Medulla oblongata (tissue), 1 donor: ENCODE data around the gene HYCC2.
"Not testable (repeated sequence)": the region's sequence is repeated elsewhere in the genome, so short reads cannot be mapped to it uniquely, and the experiment has no call there.

ENCODE experiments used
- DNase-seq: peaks from one replicate; pipeline ENCODE4 v3.0.0-alpha.2; 2015; ENCODE audit errors: extremely low spot score

Gene HYCC2

DNA sequence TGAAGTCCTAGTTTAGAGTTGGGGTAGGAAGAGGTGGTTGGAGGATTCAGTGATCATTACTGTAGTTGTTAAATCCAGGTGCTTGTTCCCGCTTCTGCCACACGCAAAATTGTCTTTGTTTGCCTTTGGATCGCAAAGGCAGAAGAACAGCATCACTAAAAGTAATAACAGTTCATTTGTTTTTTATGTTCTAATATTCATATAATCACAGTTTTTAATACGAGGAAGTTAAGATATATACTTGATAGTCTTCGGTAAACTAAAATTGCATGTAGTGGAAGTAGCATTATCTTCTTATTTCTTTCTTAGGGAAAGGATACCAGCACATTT lies 695 bp upstream of the HYCC2 start:
- DNase-seq: no peak

DNA sequence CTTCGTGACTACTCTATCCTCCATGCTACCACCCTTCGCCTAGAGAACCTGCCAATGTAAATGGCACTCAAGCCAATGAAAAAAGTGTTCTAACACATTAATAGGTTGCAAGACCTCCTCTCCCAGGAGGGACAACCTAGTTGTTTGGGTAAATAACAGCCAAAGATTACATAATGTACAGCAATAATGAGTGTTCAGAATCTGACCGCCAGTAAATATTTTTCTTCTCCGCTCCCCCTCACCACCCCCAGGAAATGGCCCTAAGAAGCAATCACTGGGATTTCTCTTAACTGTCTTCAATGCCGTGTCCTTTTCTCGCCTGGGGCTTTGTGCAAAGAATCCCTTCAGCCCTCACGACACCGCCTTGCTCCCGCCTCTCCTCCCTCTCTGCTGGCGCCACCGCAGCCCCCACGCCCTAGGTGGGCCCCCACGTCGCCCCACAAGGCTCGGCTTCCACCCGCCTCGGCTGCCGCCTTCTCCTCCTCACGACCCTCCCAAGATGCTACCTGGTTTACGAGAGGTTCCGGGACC lies 458 bp downstream of the HYCC2 start:
- DNase-seq: peak; percentile 8

DNA sequence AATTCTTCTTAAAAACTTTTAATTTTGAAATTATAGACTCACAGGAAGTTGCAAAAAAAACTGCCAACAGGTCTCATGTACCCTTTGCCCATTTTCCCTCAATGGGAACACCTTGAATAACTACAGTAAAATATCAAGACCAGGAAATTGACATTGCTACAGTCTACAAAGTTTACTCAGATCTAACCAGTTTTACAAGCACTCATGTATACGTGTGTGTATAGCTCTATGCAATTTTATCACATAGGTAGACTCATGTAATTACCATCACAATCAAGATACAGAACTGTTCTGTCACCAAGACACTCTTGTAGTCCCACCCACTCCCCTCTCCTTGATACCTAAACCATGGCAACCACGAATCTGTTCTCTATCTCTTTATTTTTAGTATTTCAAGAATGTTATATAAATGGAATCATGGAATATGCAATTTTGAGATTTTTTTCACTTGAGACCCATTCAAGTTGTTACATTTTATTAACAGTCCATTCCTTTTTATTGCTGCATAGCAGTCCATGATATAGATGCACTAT lies 6.6 kb downstream of the HYCC2 start:
- DNase-seq: no peak

DNA sequence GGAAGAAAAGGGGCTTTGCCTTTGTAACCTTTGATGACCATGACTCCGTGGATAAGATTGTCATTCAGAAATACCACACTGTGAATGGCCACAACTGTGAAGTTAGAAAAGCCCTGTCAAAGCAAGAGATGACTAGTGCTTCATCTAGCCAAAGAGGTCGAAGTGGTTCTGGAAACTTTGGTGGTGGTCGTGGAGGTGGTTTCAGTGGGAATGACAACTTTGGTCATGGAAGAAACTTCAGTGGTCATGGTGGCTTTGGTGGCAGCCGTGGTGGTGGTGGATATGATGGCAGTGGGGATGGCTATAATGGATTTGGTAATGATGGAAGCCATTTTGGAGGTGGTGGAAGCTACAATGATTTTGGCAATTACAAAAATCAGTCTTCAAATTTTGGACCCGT lies 8.0 kb downstream of the HYCC2 start:
- not testable (repeated sequence) for DNase-seq

DNA sequence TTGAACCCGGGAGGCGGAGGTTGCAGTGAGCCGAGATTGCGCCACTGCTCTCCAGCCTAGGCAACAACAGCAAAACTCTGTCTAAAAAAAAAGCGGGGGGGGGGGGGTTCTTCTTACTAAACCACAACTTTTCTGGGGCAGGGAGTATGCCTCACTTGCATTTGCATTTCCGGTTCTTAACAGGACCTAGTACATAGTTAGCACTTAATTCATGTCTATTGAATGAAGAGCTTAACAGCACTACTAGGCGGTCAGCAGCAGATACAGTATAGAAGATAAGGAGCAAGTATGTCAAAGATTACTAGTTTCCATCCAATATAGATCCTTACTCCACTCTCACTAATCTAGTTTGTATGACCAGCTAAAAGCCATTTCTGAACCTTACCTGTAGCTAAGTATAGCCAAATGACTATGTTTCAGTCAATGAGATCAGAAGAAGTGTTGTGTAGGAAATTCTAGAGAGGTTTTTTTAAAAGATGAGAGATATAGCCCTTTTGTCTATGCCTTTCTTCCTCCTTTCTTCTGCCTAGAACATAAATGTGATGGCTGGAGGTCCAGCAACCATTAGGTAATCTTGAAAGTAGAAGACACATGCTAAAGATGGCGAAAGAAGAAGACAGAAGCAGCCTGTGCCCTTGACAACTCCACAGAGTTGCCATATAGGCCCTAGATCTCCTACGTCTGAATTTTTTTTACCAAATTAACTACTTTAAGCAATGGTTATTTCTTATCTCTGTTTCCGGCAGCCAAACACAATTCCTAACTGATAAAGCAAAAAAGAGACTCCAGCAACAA lies 11.3 kb downstream of the HYCC2 start:
- DNase-seq: no peak

DNA sequence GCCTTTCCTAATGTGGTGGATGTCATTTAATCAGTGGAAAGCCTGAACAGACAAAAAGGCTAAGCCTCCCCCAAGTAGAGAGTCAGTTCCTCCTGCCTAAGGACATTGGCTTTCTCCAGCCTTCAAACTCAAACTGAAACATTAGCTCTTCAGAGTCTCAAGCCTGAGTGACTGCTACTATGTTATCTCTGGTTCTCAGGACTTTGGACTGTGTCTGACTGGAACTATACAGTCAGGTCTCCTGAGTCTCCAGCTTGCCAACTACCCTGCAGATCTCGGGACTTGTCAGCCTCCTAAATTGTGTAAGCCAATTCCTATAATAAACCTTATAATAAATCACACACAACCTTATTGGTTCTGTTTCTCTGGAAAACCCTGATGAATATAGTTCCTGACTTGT lies 12.6 kb downstream of the HYCC2 start:
- DNase-seq: no peak

DNA sequence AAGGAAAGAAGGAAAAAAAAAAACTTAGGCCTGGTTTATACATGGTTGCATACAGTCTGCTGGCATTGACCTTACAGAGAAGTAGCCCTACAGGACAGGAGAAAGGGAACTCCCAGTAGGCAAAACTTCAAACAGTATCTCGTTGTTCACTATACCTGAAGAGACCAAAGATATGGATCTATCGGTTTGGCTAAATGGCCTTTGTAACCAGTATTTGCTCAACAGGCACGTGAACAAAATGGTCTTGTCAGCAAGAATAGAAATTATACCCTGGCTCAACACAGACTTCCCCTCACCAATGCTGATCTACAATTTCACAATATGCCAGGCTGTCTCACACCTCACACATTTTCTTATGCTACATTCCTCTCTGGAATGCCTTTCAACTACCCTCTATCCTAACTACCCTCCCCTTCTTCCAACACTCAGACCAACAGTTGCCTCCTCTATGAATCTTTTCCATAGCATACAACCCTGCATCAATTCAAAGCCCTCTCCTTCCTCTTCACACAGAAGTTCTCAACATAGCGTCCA lies 13.7 kb downstream of the HYCC2 start:
- DNase-seq: no peak

DNA sequence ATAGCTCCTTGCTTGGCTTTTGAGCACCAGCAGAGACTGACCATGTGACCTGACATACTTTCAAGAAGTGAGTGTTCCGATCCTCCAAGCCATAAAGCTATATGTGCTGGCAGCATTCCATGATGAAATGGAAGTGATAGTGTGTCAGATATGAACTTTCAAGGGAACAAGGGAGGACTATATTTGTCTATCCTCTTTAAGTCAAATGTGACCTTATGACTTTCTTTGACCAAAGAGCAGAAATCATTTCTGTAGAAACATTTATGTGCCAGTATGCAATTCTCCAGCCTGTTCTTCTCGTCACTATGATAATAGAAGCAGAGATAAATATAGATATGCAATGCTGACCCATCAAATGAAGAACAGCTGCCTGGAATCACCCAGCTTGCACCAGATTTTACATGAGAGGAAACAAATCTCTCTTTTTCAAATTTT lies 14.4 kb downstream of the HYCC2 start:
- no peak for DNase-seq

DNA sequence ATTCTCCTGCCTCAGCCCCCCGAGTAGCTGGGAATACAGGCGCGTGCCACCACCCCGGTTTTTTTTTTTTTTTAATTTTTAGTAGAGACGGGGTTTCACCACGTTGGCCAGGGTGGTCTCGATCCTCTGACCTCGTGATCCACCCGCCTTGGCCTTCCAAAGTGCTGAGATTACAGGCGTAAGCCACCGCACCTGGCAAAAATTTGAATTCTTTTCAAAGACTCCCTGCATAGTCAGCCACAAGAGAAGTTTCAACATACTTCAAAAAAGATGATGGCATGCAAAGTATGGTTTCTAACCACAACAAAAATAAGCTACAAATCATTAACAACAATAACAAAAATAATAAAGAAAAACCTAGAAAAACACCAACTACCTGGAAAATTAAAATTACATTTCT lies 22.0 kb downstream of the HYCC2 start:
- DNase-seq: no peak

DNA sequence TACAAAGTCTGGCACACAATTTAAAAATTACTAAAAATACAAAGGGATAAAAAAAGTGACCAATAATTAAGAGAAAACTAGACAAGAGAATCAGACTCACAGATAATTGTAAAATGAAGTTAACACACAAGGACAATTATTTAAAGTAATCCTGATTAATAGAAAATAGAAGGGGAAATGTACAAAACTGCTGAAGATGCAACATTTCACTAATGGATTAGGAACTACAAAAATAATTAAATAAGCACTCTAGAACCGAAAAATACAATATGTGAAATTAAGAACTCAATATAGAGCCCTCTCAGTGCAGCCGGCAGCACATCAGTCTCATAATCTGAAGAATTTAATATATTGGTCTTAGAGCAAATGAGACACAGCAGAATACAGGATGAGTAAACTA lies 24.6 kb downstream of the HYCC2 start:
- no peak for DNase-seq

DNA sequence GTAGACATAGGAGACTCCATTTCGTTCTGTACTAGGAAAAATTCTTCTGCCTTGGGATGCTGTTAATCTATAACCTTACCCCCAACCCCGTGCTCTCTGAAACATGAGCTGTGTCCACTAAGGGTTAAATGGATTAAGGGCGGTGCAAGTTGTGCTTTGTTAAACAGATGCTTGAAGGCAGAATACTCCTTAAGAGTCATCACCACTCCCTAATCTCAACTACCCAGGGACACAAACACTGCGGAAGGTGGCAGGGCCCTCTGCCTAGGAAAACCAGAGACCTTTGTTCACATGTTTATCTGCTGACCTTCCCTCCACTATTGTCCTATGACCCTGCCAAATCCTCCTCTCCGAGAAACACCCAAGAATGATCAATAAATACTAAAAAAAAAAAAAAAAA lies 28.4 kb downstream of the HYCC2 start:
- not testable (repeated sequence) for DNase-seq

DNA sequence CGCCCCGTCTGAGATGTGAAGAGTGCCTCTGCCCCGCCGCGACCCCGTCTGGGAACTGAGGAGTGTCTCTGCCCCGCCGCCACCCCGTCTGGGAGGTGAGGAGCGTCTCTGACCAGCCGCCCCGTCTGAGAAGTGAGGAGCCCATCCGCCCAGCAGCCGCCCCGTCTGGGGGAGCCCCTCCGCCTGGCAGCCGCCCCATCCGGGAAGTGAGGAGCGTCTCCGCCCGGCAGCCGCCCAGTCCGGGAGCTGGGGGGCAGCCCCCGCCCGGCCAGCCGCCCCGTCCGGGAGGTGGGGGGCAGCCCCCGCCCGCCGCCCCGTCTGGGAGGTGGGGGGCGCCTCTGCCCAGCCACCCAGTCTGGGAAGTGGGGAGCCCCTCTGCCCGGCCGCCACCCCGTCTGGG lies 29.0 kb downstream of the HYCC2 start:
- DNase-seq: not testable (repeated sequence)

DNA sequence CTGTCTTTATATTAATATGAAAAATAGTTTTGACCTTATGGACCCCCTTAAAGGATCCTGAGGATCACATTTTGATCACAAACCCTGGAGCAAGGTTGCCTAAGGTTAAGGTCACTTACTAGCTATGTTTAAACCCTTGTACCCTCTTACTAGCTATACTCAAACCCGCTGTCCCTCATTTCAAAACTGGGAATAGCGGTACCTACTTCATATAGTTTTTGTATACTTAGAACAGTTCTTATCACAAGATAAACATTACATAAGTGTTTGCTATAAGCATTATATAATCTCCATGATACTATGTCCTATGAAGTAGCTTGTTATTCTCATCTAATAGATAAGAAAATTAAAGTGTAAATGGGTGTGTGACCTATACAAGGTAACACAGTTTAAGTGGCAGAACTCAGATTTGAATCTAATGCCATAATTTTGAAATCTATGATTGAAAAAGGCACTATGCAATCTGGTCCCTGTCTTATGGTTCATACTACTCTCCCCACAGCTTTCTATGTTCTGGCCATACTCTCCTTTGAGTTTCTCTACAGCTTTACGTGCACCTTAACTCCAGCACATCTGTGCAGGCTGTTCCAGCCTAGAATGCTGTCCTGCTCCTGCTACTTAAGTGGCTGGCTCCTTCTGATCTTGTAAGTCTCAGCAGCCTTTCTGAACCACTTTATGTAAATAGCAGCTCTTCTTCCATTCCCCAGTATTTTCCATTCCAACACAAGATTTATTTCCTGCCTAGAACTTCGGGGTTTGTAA lies 30.4 kb downstream of the HYCC2 start:
- no peak for DNase-seq

DNA sequence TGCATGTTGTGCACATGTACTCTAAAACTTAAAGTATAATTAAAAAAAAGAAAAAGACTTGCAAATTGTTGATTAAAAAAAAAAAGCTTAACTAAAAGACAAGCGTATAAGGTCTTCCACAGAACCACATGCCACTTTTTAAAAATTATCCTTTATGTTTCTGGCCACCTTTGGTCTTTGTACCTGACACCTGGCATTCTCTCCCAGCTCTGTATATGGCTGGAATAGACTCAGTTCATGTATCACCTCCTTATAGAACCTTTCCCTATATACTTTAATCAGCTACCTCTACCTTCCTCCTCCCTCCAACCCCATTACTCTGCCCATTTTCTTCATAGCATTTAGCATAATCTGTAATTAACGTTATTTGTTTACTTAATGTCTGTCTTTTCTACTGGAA lies 32.6 kb downstream of the HYCC2 start:
- DNase-seq: no peak

DNA sequence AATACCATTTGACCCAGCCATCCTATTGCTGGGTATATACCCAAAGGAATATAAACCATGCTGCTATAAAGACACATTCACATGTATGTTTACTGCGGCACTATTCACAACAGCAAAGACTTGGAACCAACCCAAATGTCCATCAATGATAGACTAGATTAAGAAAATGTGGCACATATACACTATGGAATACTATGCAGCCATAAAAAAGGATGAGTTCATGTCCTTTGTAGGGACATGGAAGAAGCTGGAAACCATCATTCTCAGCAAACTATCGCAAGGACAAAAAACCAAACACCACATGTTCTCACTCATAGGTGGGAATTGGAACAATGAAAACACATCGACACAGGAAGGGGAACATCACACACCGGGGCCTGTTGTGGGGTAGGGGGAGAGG lies 33.1 kb downstream of the HYCC2 start:
- not testable (repeated sequence) for DNase-seq

DNA sequence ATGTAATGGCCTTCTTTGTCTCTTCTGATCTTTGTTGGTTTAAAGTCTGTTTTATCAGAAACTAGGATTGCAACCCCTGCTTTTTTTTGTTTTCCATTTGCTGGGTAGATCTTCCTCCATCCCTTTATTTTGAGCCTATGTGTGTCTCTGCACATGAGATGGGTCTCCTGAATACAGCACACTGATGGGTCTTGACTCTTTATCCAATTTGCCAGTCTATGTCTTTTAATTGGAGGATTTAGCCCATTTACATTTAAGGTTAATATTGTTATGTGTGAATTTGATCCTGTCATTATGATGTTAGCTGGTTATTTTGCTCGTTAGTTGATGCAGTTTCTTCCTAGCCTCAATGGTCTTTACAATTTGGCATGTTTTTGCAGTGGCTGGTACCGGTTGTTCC lies 37.1 kb downstream of the HYCC2 start:
- DNase-seq: not testable (repeated sequence)

DNA sequence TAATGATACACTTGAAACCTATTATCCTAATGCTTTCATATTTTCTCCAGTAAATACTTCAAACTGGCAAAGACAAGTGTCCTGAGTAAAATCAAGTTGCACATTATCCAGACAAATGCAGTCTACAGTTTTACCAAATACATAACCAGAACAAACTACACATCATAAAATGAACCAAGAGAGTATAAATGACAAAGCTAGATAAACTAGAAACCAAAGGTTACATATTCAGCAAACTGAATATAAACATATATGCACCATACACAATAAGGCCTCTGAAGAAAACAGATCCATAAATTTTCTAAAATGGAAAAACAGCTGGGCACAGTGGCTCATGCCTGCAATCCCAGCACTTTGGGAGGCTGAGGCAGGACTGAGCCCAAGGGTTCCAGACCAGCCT lies 47.0 kb downstream of the HYCC2 start:
- DNase-seq: no peak

DNA sequence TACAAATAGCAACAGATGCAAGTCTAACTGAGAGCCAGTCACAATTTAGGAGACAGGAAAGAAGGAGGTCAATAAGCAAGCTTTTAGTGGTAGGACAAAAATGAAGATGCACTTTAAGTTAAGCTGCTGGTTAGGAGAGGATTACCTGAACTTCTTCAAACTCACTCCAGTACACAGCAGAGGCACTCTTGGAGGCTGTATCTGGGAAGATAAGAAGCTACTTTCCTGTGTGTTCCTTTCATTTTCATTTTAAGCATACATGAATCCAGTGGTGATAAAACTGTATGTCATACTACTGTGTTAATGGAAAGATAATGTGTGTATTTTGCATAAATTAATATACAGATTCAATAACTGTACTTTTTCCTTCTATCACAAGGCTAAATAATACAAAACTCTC lies 49.6 kb downstream of the HYCC2 start:
- no peak for DNase-seq
